Ramos (cell line): ENCODE measurements around the gene NOTCH1.
"Not testable (repeated sequence)": the region's sequence is repeated elsewhere in the genome, so short reads cannot be mapped to it uniquely, and the experiment has no call there.

Source experiments
- in situ Hi-C: fragments of 300-500 bp; cut with MboI; formaldehyde crosslinking; loops from one replicate; pipeline ENCODE4 v1.14.3; 2022; ENCODE audit warnings: low sequenced_read_pairs; ENCODE audit not compliant: unreplicated experiment

NOTCH1 gene

GRCh38 chr9:136579650-136580219 lies 33.9 kb upstream of the NOTCH1 start:
- in situ Hi-C loops: not testable (repeated sequence)

GRCh38 chr9:136578915-136579649 lies 33.2 kb upstream of the NOTCH1 start:
- in situ Hi-C loops: no loop called here

GRCh38 chr9:136578626-136578914 lies 32.7 kb upstream of the NOTCH1 start:
- in situ Hi-C loops: no loop called here

GRCh38 chr9:136577941-136578625 lies 32.2 kb upstream of the NOTCH1 start:
- in situ Hi-C loops: no loop called here

GRCh38 chr9:136576269-136576626 lies 30.4 kb upstream of the NOTCH1 start:
- in situ Hi-C loops: no loop called here

GRCh38 chr9:136575626-136576268 lies 29.9 kb upstream of the NOTCH1 start:
- in situ Hi-C loops: no loop called here

- in situ Hi-C loops: not testable (repeated sequence)
These were observed 28.8 kb upstream of the NOTCH1 start for GRCh38 chr9:136574606-136575005.

- in situ Hi-C loops: no loop called here
These were observed 27.2 kb upstream of the NOTCH1 start for GRCh38 chr9:136572828-136573625.

- in situ Hi-C loops: no loop called here
These were observed 26.4 kb upstream of the NOTCH1 start for GRCh38 chr9:136572003-136572827.

GRCh38 chr9:136571531-136571930 lies 25.7 kb upstream of the NOTCH1 start:
- in situ Hi-C loops: no loop called here

GRCh38 chr9:136570916-136571315 lies 25.1 kb upstream of the NOTCH1 start:
- in situ Hi-C loops: no loop called here

GRCh38 chr9:136570191-136570845 lies 24.5 kb upstream of the NOTCH1 start:
- in situ Hi-C loops: no loop called here

GRCh38 chr9:136569526-136570148 lies 23.8 kb upstream of the NOTCH1 start:
- in situ Hi-C loops: no loop called here

GRCh38 chr9:136568288-136569081 lies 22.6 kb upstream of the NOTCH1 start:
- in situ Hi-C loops: no loop called here

GRCh38 chr9:136567651-136568287 lies 21.9 kb upstream of the NOTCH1 start:
- in situ Hi-C loops: no loop called here

GRCh38 chr9:136566901-136567300 lies 21.1 kb upstream of the NOTCH1 start:
- in situ Hi-C loops: no loop called here

GRCh38 chr9:136566553-136566895 lies 20.7 kb upstream of the NOTCH1 start:
- in situ Hi-C loops: no loop called here
